HG02678 (cell line): ENCODE results near the gene COPS8.
A peak's percentile ranks its signal among the peaks of the same experiment; 100 is the strongest.

Experiments used
- ATAC-seq: cut with Tn5 transposase; IDR thresholded peaks from one replicate; pipeline ENCODE4 v1.9.1; 2021; ENCODE audit warnings: mild to moderate bottlenecking, moderate library complexity; ENCODE audit not compliant: unreplicated experiment

COPS8 gene

GRCh38 chr2:237097911-237098702 lies 12.4 kb downstream of the COPS8 start:
- no peak for ATAC-seq

- ATAC-seq, result no peak
Observed at GRCh38 chr2:237099804-237100203, 14.1 kb downstream of the COPS8 start.

- no peak for ATAC-seq
Observed at GRCh38 chr2:237101118-237101979, 15.7 kb downstream of the COPS8 start.

GRCh38 chr2:237102428-237102827 lies 16.7 kb downstream of the COPS8 start:
- no peak for ATAC-seq

GRCh38 chr2:237109421-237109934 lies 23.8 kb downstream of the COPS8 start:
- ATAC-seq, result no peak

- no peak for ATAC-seq
Observed at GRCh38 chr2:237113026-237113795, 27.5 kb downstream of the COPS8 start.

GRCh38 chr2:237115870-237116269 lies 30.2 kb downstream of the COPS8 start:
- no peak for ATAC-seq

- no peak for ATAC-seq
Observed at GRCh38 chr2:237116431-237116830, 30.7 kb downstream of the COPS8 start.

GRCh38 chr2:237118025-237118424 lies 32.3 kb downstream of the COPS8 start:
- no peak for ATAC-seq

- ATAC-seq, result no peak
Observed at GRCh38 chr2:237118561-237119155, 33.0 kb downstream of the COPS8 start.

- ATAC-seq, result no peak
Observed at GRCh38 chr2:237120916-237121315, 35.2 kb downstream of the COPS8 start.

GRCh38 chr2:237121321-237121720 lies 35.6 kb downstream of the COPS8 start:
- ATAC-seq, result no peak

- ATAC-seq, result peak; percentile 45
Observed at GRCh38 chr2:237122214-237122666, 36.6 kb downstream of the COPS8 start.

- ATAC-seq, result no peak
Observed at GRCh38 chr2:237124820-237125219, 39.1 kb downstream of the COPS8 start.

- no peak for ATAC-seq
Observed at GRCh38 chr2:237125967-237126366, 40.3 kb downstream of the COPS8 start.

GRCh38 chr2:237126519-237127174 lies 41.0 kb downstream of the COPS8 start:
- ATAC-seq, result no peak

- ATAC-seq, result no peak
Observed at GRCh38 chr2:237128026-237128703, 42.5 kb downstream of the COPS8 start.

- ATAC-seq, result no peak
Observed at GRCh38 chr2:237128845-237129592, 43.3 kb downstream of the COPS8 start.
